Kidney (tissue), 14 donors: ENCODE results near the gene SLX4IP. TPM values are rescaled to one million over a fixed set of nuclear protein-coding genes. Genes with fewer than 3 reads are reported as not detected.

ENCODE experiments used
- DNase-seq, 5 donors: peaks; one replicate each; pipeline ENCODE4 v3.0.0-alpha.2; 2013 to 2020
- FAIRE-seq: peaks from 2 replicates; lab custom pipeline; 2012; peaks lifted over from hg19 to GRCh38; lab: Jason Lieb, UNC
- H3K27ac ChIP-seq, 2 donors: one replicate each; pipeline ENCODE4 v1.7.0; 2013; ENCODE audit warnings: low read depth in 2 of 2, low read length in 2 of 2, inconsistent platforms in 1 of 2
- H3K27me3 ChIP-seq: one replicate; pipeline ENCODE4 v1.7.1; 2013; ENCODE audit warnings: low read length, inconsistent platforms; ENCODE audit not compliant: control insufficient read depth, insufficient read depth
- H3K36me3 ChIP-seq, 3 donors: one replicate each; pipeline versions ENCODE4 v1.7.0 to v1.7.1; 2013; ENCODE audit warnings: low read length in 3 of 3, control low read depth in 1 of 3, inconsistent platforms in 1 of 3; ENCODE audit not compliant: insufficient read depth in 3 of 3, control insufficient read depth in 2 of 3
- H3K4me1 ChIP-seq, 3 donors: one replicate each; pipeline versions ENCODE4 v1.7.0 to v1.7.1; 2013; ENCODE audit warnings: low read length in 3 of 3, inconsistent platforms in 1 of 3, low read depth in 1 of 3; ENCODE audit not compliant: control insufficient read depth in 2 of 3, insufficient read depth in 2 of 3
- H3K4me3 ChIP-seq, 3 donors: one replicate each; pipeline versions ENCODE4 v1.7.0 to v1.8.1; 2013; ENCODE audit warnings: low read length in 3 of 3, control low read depth in 1 of 3, inconsistent platforms in 1 of 3
- H3K9ac ChIP-seq, 3 donors: one replicate each; pipeline versions ENCODE4 v1.7.0 to v1.7.1; 2013; ENCODE audit warnings: low read length in 3 of 3, control low read depth in 1 of 3, inconsistent platforms in 1 of 3
- H3K9me3 ChIP-seq, 3 donors: one replicate each; pipeline versions ENCODE4 v1.7.0 to v1.7.1; 2013; ENCODE audit warnings: low read length in 3 of 3, control low read depth in 1 of 3, inconsistent platforms in 1 of 3; ENCODE audit not compliant: control insufficient read depth in 2 of 3, insufficient read depth in 1 of 3
- CTCF ChIP-seq: IDR thresholded peaks from 3 replicates; pipeline ENCODE4 v1.5.1; 2012; ENCODE audit warnings: mild to moderate bottlenecking, moderate library complexity, borderline replicate concordance; ENCODE audit not compliant: insufficient read depth; ENCODE audit errors: extremely low read depth
- intact Hi-C: fragments of 100-400 bp; cut with DNase I; formaldehyde crosslinking; loops from one replicate; pipeline ENCODE4 v1.11.1; 2022
- polyA plus RNA-seq: library from polyadenylated mRNA; stranded (reverse); fragments of 350-450 nt; fragmentation: Illumina TruSeq; extraction: RNeasy Lipid Tissue Mini Kit (QIAGEN cat#74804); gene quantifications from one replicate; pipeline ENCODE4 v1.2.3, GENCODE V29; 2014; ENCODE audit warnings: low read depth, low replicate concordance; ENCODE audit not compliant: insufficient read depth
- total RNA-seq: library from RNA; stranded (reverse); fragmentation: NEBNext Ultra II Directional; extraction: Animal tissue kit (Norgen Biotek cat#: 25700); gene quantifications from one replicate; pipeline ENCODE4 v1.2.1, GENCODE V29; 2021
- donor health status: control.
- donor health status: control.
- donor health status: control.
- donor health status: control.
- donor health status: control.
- donor health status: DM: yes; HTN: yes; CAD: no.
- donor health status: Normal renal cell carcinoma (clear cell type).

The SLX4IP gene
- total and polyA plus RNA-seq, 2 donors from 2014 or later, result 2.6 to 7.6 TPM

GRCh38 chr20:10481676-10482075 lies 46.6 kb downstream of the SLX4IP start:
- Histone ChIP-seq H3K4me1 (no peaks in the 10 kb centered on the region), H3K4me3 (no peak overlapping the region), H3K36me3 (no peaks in the 10 kb centered on the region), H3K27me3 (no peaks in the 10 kb centered on the region), H3K9me3 (no peaks in the 10 kb centered on the region), H3K27ac (no peak overlapping the region), H3K9ac (no peak overlapping the region)
- DNase-seq (peak in 1 of 5 donors; percentile 30), FAIRE-seq (no peak)
- no peak for TF ChIP-seq CTCF
- intact Hi-C loops, result no loop called here

- no peak for TF ChIP-seq CTCF
- Histone ChIP-seq H3K27ac (no peak overlapping the region), H3K4me1 (no peaks in the 10 kb centered on the region), H3K9ac (no peak overlapping the region), H3K9me3 (no peaks in the 10 kb centered on the region), H3K4me3 (no peak overlapping the region), H3K36me3 (no peaks in the 10 kb centered on the region), H3K27me3 (no peaks in the 10 kb centered on the region)
- intact Hi-C loops, result no loop called here
- DNase-seq (no peak), FAIRE-seq (no peak)
Measured at GRCh38 chr20:10483691-10484090, 48.6 kb downstream of the SLX4IP start.

GRCh38 chr20:10487142-10488136 lies 52.3 kb downstream of the SLX4IP start:
- Histone ChIP-seq H3K9ac (no peak overlapping the region), H3K36me3 (no peaks in the 10 kb centered on the region), H3K27me3 (no peaks in the 10 kb centered on the region), H3K9me3 (no peaks in the 10 kb centered on the region), H3K4me1 (no peaks in the 10 kb centered on the region), H3K27ac (no peak overlapping the region), H3K4me3 (no peak overlapping the region)
- no peak for FAIRE-seq
- no peak for TF ChIP-seq CTCF
- no peak for DNase-seq
- intact Hi-C loops, result no loop called here
